ENCODE data around the gene DMAC2.
"Not testable (repeated sequence)": the region's sequence is repeated elsewhere in the genome, so short reads cannot be mapped to it uniquely, and the experiment has no call there.

Gene DMAC2

DNA sequence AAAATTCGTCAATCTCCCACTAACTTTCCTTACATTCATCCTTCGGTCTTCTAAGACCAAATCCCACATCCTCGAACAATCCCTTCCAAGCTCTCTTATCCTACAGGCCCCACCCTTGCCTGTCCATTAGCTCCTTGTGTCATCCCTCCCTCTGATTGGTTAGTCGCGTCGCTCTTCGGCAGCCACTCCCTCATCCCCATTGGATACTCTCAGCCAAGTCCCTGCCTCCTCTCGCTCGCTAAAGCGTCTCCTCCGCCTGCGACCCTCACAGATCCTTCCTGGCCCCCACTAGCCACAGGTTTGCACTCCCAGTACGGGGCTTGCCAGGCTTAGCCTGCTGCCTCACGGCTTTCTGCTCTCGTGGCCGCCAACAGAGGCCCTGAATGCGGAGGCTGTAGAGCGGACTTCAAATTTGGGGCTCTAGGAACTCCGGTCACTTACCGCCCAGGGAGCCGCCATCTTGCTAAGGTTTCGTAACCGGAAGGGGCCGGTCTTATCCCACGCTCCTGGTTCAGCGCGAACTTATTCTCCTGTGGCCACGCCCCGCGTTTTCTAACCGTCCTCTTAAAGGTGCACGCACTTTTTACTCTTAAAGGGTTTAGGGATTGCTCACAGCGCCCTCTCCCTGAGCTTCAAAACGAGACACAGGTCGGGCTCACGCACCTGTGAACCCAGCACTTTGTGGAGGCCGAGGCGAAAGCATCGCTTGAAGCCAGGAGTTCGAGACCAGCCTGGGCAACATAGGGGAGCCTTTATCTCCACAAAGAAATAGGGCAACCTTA, at the start of gene DMAC2:
DMAC2 (minus strand) TSS at position 472 of the 782 bp plus-strand sequence; CDS start at position 459, 13 bp downstream.
- DNase-seq, result peak; percentile 90

DNA sequence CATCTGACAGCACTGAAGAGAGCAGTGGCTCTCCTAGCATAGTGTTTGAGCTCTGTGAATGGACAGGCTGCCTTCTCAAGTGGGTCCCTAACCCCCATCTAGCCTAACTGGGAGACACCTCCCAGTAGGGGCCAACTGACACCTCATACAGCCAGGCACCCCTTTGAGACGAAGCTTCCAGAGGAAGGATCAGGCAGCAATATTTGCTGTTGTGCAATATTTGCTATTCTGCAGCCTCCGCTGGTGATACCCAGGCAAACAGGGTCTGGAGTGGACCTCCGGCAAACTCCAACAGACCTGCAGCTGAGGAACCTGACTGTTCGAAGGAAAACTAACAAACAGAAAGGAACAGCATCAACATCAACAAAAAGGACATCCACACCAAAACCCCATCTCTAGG, 47.2 kb upstream of the DMAC2 start:
- DNase-seq, result not testable (repeated sequence)

GRCh38 chr19:41484822-41485221, 45.1 kb upstream of the DMAC2 start:
- no peak for DNase-seq

DNA sequence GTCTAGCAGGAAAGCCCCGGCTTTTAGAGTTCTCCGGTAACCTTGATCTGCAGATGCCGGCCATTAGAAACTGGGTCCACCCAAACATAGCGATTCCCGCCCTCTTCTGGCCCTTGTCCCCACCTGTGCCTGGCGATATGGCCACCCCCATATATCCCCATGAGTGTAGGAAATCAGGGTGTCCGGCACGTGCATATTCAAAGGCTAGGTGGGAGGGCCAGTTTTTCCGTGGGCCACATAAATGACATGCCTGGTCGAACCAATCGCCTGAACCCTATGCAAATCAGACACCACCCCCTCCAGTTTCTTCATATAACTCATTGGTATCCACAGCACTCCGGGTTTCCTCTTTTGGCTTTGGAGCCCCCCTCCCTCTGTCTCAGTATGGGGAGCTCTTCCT, 40.6 kb upstream of the DMAC2 start:
- no peak for DNase-seq

GRCh38 chr19:41479757-41480191, 40.1 kb upstream of the DMAC2 start:
- no peak for DNase-seq

- DNase-seq, result no peak
Measured at GRCh38 chr19:41478875-41479756, 39.4 kb upstream of the DMAC2 start.

GRCh38 chr19:41478171-41478570, 38.5 kb upstream of the DMAC2 start:
- DNase-seq, result no peak

- no peak for DNase-seq
Measured at GRCh38 chr19:41476583-41476982, 36.9 kb upstream of the DMAC2 start.

GRCh38 chr19:41463257-41464256, 23.8 kb upstream of the DMAC2 start:
- DNase-seq, result not testable (repeated sequence)

- no peak for DNase-seq
Measured at GRCh38 chr19:41462497-41462896, 22.8 kb upstream of the DMAC2 start.

DNA sequence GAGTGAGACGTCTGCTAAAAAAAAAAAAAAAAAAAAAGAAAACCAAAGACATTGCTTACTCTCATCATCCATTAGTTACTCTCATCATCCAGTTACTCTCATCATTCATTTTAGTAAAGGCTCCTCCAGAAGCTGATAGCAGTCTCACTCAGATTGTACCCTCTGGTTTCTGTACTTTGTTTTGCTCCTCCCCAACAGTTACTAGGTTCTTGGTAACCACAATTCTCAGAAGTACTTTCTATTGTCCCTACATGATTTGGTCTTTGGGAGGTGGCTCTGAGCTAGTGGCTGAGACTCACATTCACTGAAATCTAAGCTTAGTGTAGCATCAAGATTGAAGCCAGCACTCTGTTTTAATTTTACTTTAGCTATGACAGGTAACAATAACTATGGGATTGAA, 17.5 kb upstream of the DMAC2 start:
- DNase-seq, result no peak

DNA sequence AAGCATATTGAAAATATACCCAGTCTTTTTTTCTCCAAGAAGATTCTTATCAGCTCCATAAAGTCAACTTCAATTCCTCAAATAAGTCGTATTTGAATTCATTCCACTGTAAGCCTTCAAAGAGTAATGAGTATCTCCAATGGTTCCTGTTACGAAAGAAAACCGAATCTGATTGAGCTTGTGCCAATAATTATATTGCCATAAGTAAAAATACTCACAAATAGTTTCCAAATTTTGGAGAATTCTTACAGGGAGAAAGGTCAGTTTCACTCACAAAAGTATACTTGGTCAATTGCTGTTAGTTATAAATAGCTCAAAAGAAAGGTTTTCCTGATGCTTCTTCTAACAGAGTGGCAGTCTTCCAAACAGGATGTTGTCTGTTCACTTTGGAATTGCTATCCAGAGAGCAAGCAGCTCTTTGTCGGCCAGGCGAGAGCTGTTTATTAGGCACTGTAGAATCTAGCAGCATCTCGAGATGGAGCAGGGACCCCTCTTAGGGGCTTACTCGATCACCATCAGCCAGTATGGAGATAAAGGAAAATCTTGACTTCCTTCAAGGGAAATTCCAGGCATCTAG, 16.7 kb upstream of the DMAC2 start:
- no peak for DNase-seq

GRCh38 chr19:41455936-41456335, 16.2 kb upstream of the DMAC2 start:
- DNase-seq, result no peak

DNA sequence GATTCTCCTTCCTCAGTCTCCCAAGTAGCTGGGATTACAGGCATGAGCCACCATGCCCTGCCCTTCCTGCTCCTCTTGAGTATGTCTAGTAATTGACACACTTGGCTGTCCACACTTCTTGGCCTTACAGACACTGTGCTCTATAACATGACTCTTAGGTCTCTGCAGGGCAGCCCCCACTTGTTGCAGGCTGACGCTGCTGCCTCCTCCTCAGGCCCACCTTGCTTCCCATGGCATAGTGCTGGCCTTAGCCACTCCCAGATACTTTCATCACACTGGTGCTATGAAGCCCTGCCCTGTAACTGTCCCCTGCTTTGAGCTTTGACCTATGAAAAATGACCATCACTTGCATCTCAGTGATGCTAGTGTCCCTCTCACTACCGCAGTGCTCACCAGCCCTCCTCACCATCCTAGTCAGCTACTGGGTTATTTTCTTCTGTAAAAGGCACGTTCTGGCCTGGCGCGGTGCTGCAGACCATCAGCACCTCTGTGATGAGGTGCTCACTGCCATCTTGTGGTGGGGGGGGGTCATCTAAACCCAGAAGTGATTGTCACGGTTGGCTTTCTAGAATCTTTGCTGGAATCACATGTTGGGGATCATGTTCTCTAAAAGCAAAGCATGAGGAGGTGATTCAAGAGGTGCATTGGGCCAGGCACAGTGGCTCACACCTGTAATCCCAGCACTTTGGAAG, 13.0 kb upstream of the DMAC2 start:
- DNase-seq, result no peak

GRCh38 chr19:41449865-41450178, 10.1 kb upstream of the DMAC2 start:
- DNase-seq, result no peak

GRCh38 chr19:41449079-41449864, 9.6 kb upstream of the DMAC2 start:
- DNase-seq, result peak; percentile 50

DNA sequence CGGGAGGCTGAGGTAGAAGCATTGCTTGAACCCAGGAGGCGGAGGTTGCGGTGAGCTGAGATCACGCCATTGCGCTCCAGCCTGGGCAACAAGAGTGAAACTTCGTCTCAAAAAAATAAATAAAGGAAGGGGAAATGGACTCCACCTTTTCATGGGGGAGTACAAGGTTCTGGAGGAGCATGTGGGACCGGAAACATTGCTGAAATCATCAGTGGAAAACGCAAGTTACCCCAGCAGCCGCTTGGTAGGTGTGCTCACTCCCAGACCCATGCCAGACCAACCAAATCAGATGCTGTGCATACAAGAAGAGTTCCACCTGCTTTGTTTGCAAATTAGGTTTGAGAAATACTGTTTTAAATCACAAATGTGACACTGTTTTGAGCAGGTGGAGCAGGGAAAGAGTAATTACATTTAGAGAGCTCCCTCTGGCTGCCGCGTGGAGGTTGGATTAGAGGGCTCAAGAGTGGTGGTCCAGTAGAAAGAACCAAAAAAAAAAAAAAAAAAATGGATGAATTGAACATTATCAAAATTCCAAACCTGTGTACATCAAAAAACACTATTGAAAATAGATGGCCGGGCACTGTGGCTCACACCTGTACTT, 8.1 kb upstream of the DMAC2 start:
- DNase-seq, result no peak

DNA sequence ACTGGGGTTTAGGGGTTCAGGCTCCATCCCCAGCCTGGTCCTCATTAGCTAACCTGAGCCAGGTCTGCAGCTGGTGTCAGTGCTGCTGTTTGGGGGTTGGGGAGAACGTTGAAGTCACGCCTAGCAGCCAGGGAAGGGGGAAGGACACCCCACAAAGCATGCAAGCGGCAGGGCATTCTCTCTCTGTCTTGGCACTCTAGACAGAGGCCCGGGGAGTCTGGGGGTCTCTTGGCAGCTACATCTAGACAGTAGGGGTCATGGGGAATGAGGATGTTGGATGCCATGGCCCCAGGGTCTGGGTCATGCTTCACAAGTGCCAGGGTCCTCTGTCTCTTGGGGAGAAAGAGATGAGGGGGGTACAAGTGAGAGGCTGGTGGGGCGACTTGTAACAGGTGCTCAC, 5.9 kb upstream of the DMAC2 start:
- no peak for DNase-seq

GRCh38 chr19:41443813-41444455, 4.2 kb upstream of the DMAC2 start:
- no peak for DNase-seq

Measured in activated effector memory CD4-positive, alpha-beta T cell treated with Interleukin-2 at 50 U/mL for 16 hours (primary cell).